ENCODE data around the gene MYD88.

MYD88 gene

GRCh38 chr3:38111696-38112377 lies 26.6 kb upstream of the MYD88 start:
- no peak for DNase-seq (ENCODE audit: low read depth in 1 of 2, low spot score in 1 of 2)

GRCh38 chr3:38112378-38112761 lies 26.1 kb upstream of the MYD88 start:
- no peak for DNase-seq (ENCODE audit: low read depth in 1 of 2, low spot score in 1 of 2)

- DNase-seq (ENCODE audit: low read depth in 1 of 2, low spot score in 1 of 2) = no peak
Measured at GRCh38 chr3:38114052-38114874, 24.2 kb upstream of the MYD88 start.

GRCh38 chr3:38114875-38115644 lies 23.4 kb upstream of the MYD88 start:
- no peak for DNase-seq (ENCODE audit: low read depth in 1 of 2, low spot score in 1 of 2)

- no peak for DNase-seq (ENCODE audit: low read depth in 1 of 2, low spot score in 1 of 2)
Measured at GRCh38 chr3:38115645-38116427, 22.6 kb upstream of the MYD88 start.

GRCh38 chr3:38116471-38117162 lies 21.8 kb upstream of the MYD88 start:
- no peak for DNase-seq (ENCODE audit: low read depth in 1 of 2, low spot score in 1 of 2)

GRCh38 chr3:38117163-38117716 lies 21.2 kb upstream of the MYD88 start:
- no peak for DNase-seq (ENCODE audit: low read depth in 1 of 2, low spot score in 1 of 2)

GRCh38 chr3:38117748-38118420 lies 20.6 kb upstream of the MYD88 start:
- DNase-seq (ENCODE audit: low read depth in 1 of 2, low spot score in 1 of 2) = peak; percentile 52 to 69

GRCh38 chr3:38118421-38119247 lies 19.8 kb upstream of the MYD88 start:
- no peak for DNase-seq (ENCODE audit: low read depth in 1 of 2, low spot score in 1 of 2)

- no peak for DNase-seq (ENCODE audit: low read depth in 1 of 2, low spot score in 1 of 2)
Measured at GRCh38 chr3:38119248-38119544, 19.3 kb upstream of the MYD88 start.

- DNase-seq (ENCODE audit: low read depth in 1 of 2, low spot score in 1 of 2) = no peak
Measured at GRCh38 chr3:38119821-38120692, 18.4 kb upstream of the MYD88 start.

- DNase-seq (ENCODE audit: low read depth in 1 of 2, low spot score in 1 of 2) = no peak
Measured at GRCh38 chr3:38120693-38121450, 17.6 kb upstream of the MYD88 start.

GRCh38 chr3:38121451-38121831 lies 17.0 kb upstream of the MYD88 start:
- no peak for DNase-seq (ENCODE audit: low read depth in 1 of 2, low spot score in 1 of 2)

GRCh38 chr3:38121832-38122461 lies 16.5 kb upstream of the MYD88 start:
- no peak for DNase-seq (ENCODE audit: low read depth in 1 of 2, low spot score in 1 of 2)

- DNase-seq (ENCODE audit: low read depth in 1 of 2, low spot score in 1 of 2) = no peak
Measured at GRCh38 chr3:38122712-38123290, 15.7 kb upstream of the MYD88 start.

- DNase-seq (ENCODE audit: low read depth in 1 of 2, low spot score in 1 of 2) = no peak
Measured at GRCh38 chr3:38124324-38125122, 13.9 kb upstream of the MYD88 start.

Data from activated CD4-positive, alpha-beta T cell treated with anti-CD3 and anti-CD28 coated beads, Interleukin-2, amount 50 U/mL, for 24 hours (primary cell).